Measurements from ENCODE around the gene GLB1L.

GRCh38 chr2:219261024-219261855, 16.0 kb upstream of the GLB1L start:
- TF ChIP-seq ZFP30 (CRISPR knock-in tag; IDR thresholded peaks at IDR 0.05): no peak
- no peak for TF ChIP-seq BACH2 (CRISPR knock-in tag; IDR thresholded peaks at IDR 0.05; ENCODE audit: borderline replicate concordance)
- no peak for TF ChIP-seq TCF4 (CRISPR knock-in tag; IDR thresholded peaks at IDR 0.05; ENCODE audit: borderline replicate concordance)

All from SK-N-SH treated with all-trans-retinoic acid at 6 μM for 48 hours (cell line).